Fibroblast of skin of left quadriceps (primary cell): ENCODE data around the gene PSMA7.

ENCODE experiments used
- DNase-seq, 2 experiments: peaks; one replicate each; pipeline ENCODE4 v3.0.0-alpha.2; 2013; ENCODE audit warnings: low read depth in 2 of 2

PSMA7 gene

GRCh38 chr20:62136283-62137091, 6.7 kb downstream of the PSMA7 start:
- peak in 1 of 2 experiments; percentile 34 for DNase-seq

- DNase-seq, result no peak
Observed at GRCh38 chr20:62135573-62136266, 7.5 kb downstream of the PSMA7 start.

- DNase-seq, result no peak
Observed at GRCh38 chr20:62134735-62135231, 8.4 kb downstream of the PSMA7 start.

- no peak for DNase-seq
Observed at GRCh38 chr20:62133864-62134263, 9.3 kb downstream of the PSMA7 start.

- DNase-seq, result no peak
Observed at GRCh38 chr20:62133051-62133845, 9.9 kb downstream of the PSMA7 start.

- DNase-seq, result no peak
Observed at GRCh38 chr20:62132421-62132820, 10.8 kb downstream of the PSMA7 start.

- DNase-seq, result no peak
Observed at GRCh38 chr20:62131560-62132320, 11.5 kb downstream of the PSMA7 start.

- no peak for DNase-seq
Observed at GRCh38 chr20:62129731-62130531, 13.3 kb downstream of the PSMA7 start.

- no peak for DNase-seq
Observed at GRCh38 chr20:62128502-62128901, 14.7 kb downstream of the PSMA7 start.

- DNase-seq, result no peak
Observed at GRCh38 chr20:62127799-62128198, 15.4 kb downstream of the PSMA7 start.

- DNase-seq, result no peak
Observed at GRCh38 chr20:62126141-62126540, 17.1 kb downstream of the PSMA7 start.

- no peak for DNase-seq
Observed at GRCh38 chr20:62123450-62124118, 19.6 kb downstream of the PSMA7 start.

- no peak for DNase-seq
Observed at GRCh38 chr20:62122654-62123449, 20.3 kb downstream of the PSMA7 start.

- peak; percentile 96 for DNase-seq
Observed at GRCh38 chr20:62121776-62122653, 21.2 kb downstream of the PSMA7 start, which contains the start of gene LSM14B. Gene LSM14B (plus strand): TSS chr20:62122475. CDS start chr20:62122667, 192 bp downstream.

GRCh38 chr20:62120990-62121775, 22.0 kb downstream of the PSMA7 start:
- DNase-seq, result peak in 1 of 2 experiments; percentile 22

- DNase-seq, result no peak
Observed at GRCh38 chr20:62120365-62120762, 22.8 kb downstream of the PSMA7 start.
